ENCODE results near the gene CTSS. TPM values are rescaled to one million over a fixed set of nuclear protein-coding genes. Genes with fewer than 3 reads are reported as not detected.
A peak's percentile ranks its signal among the peaks of the same experiment; 100 is the strongest.
"Not testable (repeated sequence)": the region's sequence is repeated elsewhere in the genome, so short reads cannot be mapped to it uniquely, and the experiment has no call there.

CTSS gene
- total RNA-seq, 1 donor, result 2.3 TPM

DNA sequence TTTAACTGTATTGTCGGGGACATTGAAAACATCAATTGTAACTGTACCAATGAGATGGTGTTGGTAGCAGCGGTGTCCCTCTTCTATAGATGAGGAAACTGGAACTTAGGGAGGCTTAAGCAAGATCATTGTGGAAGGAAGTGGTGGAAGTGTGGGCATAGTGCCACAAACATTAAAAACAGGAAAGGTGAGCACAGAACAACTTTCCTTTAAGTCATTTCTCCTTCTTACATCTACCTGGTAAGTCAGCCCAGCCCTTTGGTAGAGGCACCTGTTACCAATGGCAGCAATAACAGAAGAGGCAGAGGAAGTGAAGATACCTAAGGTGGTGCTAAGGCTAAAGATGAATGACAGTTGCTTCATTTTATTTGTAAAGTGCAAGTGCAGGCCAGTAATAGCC, 12.0 kb upstream of the CTSS start:
- TF ChIP-seq CTCF (IDR thresholded peaks at IDR 0.05; ENCODE audit: insufficient read depth, low read length), result no peak
- DNase-seq (ENCODE audit: low read depth), result no peak
- no peak overlapping the region for H3K4me3 ChIP-seq (ENCODE audit: low read depth, low read length)

DNA sequence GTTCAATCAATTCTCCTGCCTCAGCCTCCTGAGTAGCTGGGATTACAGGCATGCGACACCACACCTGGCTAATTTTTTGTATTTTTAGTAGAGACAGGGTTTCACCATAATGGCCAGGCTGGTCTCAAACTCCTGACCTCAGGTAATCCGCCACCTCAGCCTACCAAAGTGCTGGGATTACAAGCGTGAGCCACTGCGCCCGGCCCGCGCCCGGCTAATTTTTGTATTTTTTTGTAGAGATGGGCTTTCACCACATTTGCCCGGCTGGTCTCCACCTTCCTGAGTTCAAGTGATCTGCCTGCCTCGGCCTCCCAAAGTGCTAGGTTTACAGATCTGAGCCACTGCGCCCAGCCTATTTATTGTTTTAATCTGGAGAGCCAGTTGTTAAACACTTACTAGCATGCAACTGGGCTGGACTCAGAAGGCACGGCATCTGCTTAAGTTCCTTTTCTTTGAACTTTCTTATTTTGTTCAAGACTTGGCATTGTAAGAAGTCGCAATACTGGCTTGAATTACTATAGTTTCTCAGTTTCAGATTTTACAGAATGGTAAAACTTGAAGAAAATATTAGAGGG, 10.4 kb upstream of the CTSS start:
- H3K4me3 ChIP-seq (ENCODE audit: low read depth, low read length); DNase-seq (ENCODE audit: low read depth): not testable (repeated sequence)

DNA sequence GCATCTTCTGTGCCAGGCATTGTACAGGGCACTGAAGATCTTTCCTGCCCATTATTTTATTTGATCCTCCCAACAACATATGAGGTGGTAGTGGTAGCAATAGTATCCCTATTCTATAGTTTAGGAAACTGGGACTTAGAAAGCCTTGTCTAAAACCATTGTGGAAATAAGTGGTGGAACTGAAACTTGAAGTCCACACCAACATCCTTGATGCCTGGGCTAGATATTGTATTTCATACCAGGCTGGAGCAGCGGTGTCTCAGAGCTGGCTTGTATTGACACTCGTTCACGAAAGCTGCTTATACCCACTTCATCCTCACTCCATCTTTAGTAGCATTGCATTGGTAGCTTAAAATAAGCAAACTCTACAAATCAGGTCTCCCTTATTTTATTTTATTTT, 9.7 kb upstream of the CTSS start:
- no peak overlapping the region for H3K4me3 ChIP-seq (ENCODE audit: low read depth, low read length)
- DNase-seq (ENCODE audit: low read depth), result no peak
- no peak for TF ChIP-seq CTCF (IDR thresholded peaks at IDR 0.05; ENCODE audit: insufficient read depth, low read length)

DNA sequence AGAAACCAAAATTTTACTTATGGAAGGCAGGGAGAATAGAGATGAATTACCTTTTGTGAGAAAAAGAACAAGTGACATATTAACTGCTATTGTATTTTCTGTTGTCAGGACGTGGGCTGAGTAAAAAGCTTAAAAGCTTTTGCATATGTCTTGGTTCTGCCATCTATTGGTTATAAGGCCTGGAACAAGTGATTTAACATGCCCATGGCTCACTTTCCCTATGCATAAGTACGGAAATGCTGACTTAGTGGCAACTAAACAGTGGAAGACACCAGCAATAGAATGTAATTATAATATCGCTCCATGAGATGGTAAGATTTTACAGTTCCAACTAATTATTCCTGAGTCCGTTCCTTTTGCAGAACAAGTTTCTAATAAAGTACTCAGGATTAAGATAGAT, 6.7 kb upstream of the CTSS start:
- no peak for DNase-seq (ENCODE audit: low read depth)
- TF ChIP-seq CTCF (IDR thresholded peaks at IDR 0.05; ENCODE audit: insufficient read depth, low read length), result no peak
- no peak overlapping the region for H3K4me3 ChIP-seq (ENCODE audit: low read depth, low read length)

DNA sequence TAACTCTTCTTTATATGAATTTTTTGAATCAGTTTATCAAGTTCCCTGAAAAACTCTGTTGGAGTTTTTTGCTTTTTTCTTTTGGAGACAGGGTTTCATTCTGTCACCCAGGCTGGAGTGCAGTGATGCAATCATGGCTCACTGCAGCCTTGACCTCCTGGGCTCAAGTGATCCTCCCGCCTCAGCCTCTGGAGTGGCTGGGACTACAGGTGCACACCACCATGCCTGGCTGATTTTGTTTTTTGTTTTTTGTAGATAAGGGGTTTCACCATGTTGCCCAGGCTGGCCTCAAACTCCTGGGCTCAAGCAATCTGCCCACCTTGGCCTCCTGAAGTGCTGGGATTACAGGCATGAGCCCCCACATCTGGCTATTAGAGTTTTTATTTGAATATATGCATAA, 2.1 kb upstream of the CTSS start:
- DNase-seq (ENCODE audit: low read depth); H3K4me3 ChIP-seq (ENCODE audit: low read depth, low read length): not testable (repeated sequence)

- not testable (repeated sequence) for H3K4me3 ChIP-seq (ENCODE audit: low read depth, low read length); DNase-seq (ENCODE audit: low read depth)
Measured at GRCh38 chr1:150765977-150766301, 361 bp upstream of the CTSS start.

DNA sequence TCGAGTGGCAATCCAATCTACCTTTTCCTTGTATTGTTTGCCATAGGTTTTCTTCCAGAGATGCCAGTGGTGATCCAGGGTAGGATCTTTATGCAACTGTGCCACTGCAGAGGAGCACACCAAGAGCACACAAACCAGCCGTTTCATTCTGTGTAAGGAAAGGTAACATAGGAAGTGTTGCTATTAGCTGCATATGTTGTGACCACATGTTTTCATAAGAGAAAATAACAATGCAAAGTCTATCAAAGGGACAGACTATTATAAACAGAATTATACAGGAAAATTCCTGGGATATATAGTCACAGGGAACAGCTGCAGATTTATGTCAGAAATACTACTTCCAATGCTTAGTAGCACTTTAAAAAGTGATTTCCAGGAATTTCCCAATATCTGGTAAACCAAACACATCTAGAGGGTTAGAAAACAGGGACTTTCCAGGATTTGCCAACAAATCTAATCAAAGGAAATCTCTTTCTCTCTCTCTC, 919 bp downstream of the CTSS start:
- H3K4me3 ChIP-seq (ENCODE audit: low read depth, low read length), result no peak overlapping the region
- peak; percentile 96 for DNase-seq (ENCODE audit: low read depth)
- TF ChIP-seq CTCF (IDR thresholded peaks at IDR 0.05; ENCODE audit: insufficient read depth, low read length), result no peak

DNA sequence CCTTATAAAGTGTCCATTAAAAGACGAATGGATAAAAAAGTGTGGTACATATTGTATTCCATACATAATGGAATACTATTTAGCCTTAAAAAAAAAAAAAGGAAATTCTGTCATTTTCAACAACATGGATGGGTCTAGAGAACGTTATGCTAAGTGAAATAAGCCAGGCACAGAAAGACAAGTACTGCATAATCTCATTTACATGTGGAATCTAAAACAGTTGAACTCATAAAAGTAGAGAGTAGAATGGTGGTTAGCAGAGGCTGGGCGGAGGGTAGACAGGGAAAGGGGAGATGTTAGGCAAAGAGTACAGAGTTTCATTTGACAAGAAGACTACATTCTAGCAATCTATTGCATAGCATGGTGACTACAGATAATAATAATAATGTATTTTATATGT, 2.6 kb downstream of the CTSS start:
- TF ChIP-seq CTCF (IDR thresholded peaks at IDR 0.05; ENCODE audit: insufficient read depth, low read length), result no peak
- no peak for DNase-seq (ENCODE audit: low read depth)
- H3K4me3 ChIP-seq (ENCODE audit: low read depth, low read length), result no peak overlapping the region

GRCh38 chr1:150762552-150762951, 3.0 kb downstream of the CTSS start:
- no peak overlapping the region for H3K4me3 ChIP-seq (ENCODE audit: low read depth, low read length)
- no peak for TF ChIP-seq CTCF (IDR thresholded peaks at IDR 0.05; ENCODE audit: insufficient read depth, low read length)
- DNase-seq (ENCODE audit: low read depth), result no peak
